ENCODE results near the gene MAGI2.

The MAGI2 gene

DNA sequence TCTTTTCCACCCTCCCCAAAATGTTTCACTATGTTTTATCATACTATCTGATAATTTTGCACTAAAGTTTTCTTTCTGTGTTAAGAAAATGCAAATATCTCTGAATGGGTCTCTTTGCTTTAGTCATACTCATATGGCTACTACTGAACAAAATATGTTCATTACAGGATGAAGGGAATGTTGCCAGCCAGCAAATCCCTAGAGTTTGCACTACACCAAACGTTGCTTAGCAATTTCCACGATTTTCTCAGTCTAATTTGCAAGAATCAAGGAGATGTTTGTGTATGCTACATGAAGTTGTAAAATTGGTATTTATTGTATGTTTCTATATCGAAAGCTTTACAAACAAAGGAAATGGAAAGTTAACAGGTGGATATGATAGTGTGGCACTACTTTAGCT, 10.6 kb upstream of the MAGI2 start:
- Histone ChIP-seq H3K9me3 (ENCODE audit: insufficient read depth, low read depth, low read length) (no peaks in the 10 kb centered on the region), H4K20me1 (ENCODE audit: insufficient read depth, low read length, poor library complexity, severe bottlenecking) (no peaks in the 10 kb centered on the region), H3K4me1 (ENCODE audit: insufficient read depth, low read length, poor library complexity, severe bottlenecking) (no peaks in the 10 kb centered on the region), H3K36me3 (ENCODE audit: insufficient read depth, low read length) (no peaks in the 10 kb centered on the region), H2AFZ (ENCODE audit: low read length) (no peak overlapping the region), H3K79me2 (ENCODE audit: insufficient read depth, low read length) (no peaks in the 10 kb centered on the region), H3K4me2 (ENCODE audit: low read depth, low read length, poor library complexity, severe bottlenecking) (no peak overlapping the region), H3K9ac (ENCODE audit: low read depth, low read length, poor library complexity, severe bottlenecking) (no peak overlapping the region), H3K27me3 (ENCODE audit: insufficient read depth, low read length, poor library complexity, severe bottlenecking) (no peaks in the 10 kb centered on the region), H3K9me2 (replicated peaks; ENCODE audit: low read depth, low read length) (no peaks in the 10 kb centered on the region), H3F3A (ENCODE audit: low read depth) (no peaks in the 10 kb centered on the region), H3K4me3 (ENCODE audit: low read length, poor library complexity, severe bottlenecking) (no peak overlapping the region)
- no peak for TF ChIP-seq EZH2phosphoT487 (IDR thresholded peaks at IDR 0.05; ENCODE audit: borderline replicate concordance)
- TF ChIP-seq, protein P1, sequence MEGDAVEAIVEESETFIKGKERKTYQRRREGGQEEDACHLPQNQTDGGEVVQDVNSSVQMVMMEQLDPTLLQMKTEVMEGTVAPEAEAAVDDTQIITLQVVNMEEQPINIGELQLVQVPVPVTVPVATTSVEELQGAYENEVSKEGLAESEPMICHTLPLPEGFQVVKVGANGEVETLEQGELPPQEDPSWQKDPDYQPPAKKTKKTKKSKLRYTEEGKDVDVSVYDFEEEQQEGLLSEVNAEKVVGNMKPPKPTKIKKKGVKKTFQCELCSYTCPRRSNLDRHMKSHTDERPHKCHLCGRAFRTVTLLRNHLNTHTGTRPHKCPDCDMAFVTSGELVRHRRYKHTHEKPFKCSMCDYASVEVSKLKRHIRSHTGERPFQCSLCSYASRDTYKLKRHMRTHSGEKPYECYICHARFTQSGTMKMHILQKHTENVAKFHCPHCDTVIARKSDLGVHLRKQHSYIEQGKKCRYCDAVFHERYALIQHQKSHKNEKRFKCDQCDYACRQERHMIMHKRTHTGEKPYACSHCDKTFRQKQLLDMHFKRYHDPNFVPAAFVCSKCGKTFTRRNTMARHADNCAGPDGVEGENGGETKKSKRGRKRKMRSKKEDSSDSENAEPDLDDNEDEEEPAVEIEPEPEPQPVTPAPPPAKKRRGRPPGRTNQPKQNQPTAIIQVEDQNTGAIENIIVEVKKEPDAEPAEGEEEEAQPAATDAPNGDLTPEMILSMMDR (conservative IDR thresholded peaks at IDR 0.05; ENCODE audit: low read length) = no peak

DNA sequence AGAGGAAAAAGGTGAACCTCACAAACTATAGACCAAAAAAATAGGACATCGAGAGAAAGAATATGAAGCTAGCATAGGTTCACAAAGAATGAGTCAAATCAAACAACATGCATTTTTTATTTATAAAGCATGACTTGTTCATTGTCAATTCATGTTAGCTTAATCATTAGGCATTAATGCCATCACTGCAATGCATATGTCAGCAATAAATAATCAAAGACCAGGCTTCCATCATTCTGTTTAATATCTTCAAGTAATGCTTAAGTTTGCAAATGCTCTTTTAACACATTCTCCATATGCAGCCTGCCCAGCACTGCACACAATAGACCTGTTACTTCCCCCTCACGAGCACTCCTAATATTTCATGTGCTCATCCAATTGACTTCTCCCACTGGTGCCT, 8.9 kb upstream of the MAGI2 start:
- H3K4me1 ChIP-seq (ENCODE audit: insufficient read depth, low read length, poor library complexity, severe bottlenecking) = no peaks in the 10 kb centered on the region
- no peaks in the 10 kb centered on the region for H4K20me1 ChIP-seq (ENCODE audit: insufficient read depth, low read length, poor library complexity, severe bottlenecking)
- no peak overlapping the region for H3K4me3 ChIP-seq (ENCODE audit: low read length, poor library complexity, severe bottlenecking)
- no peak overlapping the region for H2AFZ ChIP-seq (ENCODE audit: low read length)
- H3K9ac ChIP-seq (ENCODE audit: low read depth, low read length, poor library complexity, severe bottlenecking) = no peak overlapping the region
- no peaks in the 10 kb centered on the region for H3F3A ChIP-seq (ENCODE audit: low read depth)
- TF ChIP-seq, protein P1 (conservative IDR thresholded peaks at IDR 0.05; ENCODE audit: low read length) = no peak
- TF ChIP-seq EZH2phosphoT487 (IDR thresholded peaks at IDR 0.05; ENCODE audit: borderline replicate concordance) = no peak
- H3K36me3 ChIP-seq (ENCODE audit: insufficient read depth, low read length) = no peaks in the 10 kb centered on the region
- H3K9me3 ChIP-seq (ENCODE audit: insufficient read depth, low read depth, low read length) = no peaks in the 10 kb centered on the region
- no peaks in the 10 kb centered on the region for H3K9me2 ChIP-seq (replicated peaks; ENCODE audit: low read depth, low read length)
- H3K79me2 ChIP-seq (ENCODE audit: insufficient read depth, low read length) = no peaks in the 10 kb centered on the region
- no peak overlapping the region for H3K4me2 ChIP-seq (ENCODE audit: low read depth, low read length, poor library complexity, severe bottlenecking)
- H3K27me3 ChIP-seq (ENCODE audit: insufficient read depth, low read length, poor library complexity, severe bottlenecking) = no peaks in the 10 kb centered on the region

DNA sequence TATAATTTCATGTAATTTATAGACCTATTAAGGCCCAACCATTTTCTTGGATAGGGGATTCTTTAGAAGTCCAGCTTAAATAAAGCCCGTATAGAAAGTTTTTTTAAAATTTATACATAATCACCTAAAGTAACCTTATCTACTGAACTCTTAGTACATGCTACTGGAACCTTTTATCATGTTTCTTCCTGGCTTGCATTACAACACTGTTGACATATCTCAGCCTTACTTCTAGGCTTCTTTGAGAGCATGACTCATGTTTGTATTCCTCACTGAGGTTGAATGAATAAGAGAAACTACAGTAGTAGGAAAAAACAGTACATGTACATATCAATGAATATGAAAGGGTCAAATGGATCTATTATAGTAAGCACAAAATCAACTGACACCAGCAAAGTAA, 8.2 kb upstream of the MAGI2 start:
- TF ChIP-seq EZH2phosphoT487 (IDR thresholded peaks at IDR 0.05; ENCODE audit: borderline replicate concordance) = no peak
- TF ChIP-seq, protein P1 (conservative IDR thresholded peaks at IDR 0.05; ENCODE audit: low read length) = no peak
- Histone ChIP-seq H3K4me3 (ENCODE audit: low read length, poor library complexity, severe bottlenecking) (no peak overlapping the region), H3K36me3 (ENCODE audit: insufficient read depth, low read length) (no peaks in the 10 kb centered on the region), H4K20me1 (ENCODE audit: insufficient read depth, low read length, poor library complexity, severe bottlenecking) (no peaks in the 10 kb centered on the region), H2AFZ (ENCODE audit: low read length) (no peak overlapping the region), H3K9me3 (ENCODE audit: insufficient read depth, low read depth, low read length) (no peaks in the 10 kb centered on the region), H3K27me3 (ENCODE audit: insufficient read depth, low read length, poor library complexity, severe bottlenecking) (no peaks in the 10 kb centered on the region), H3K4me1 (ENCODE audit: insufficient read depth, low read length, poor library complexity, severe bottlenecking) (no peaks in the 10 kb centered on the region), H3K9ac (ENCODE audit: low read depth, low read length, poor library complexity, severe bottlenecking) (no peak overlapping the region), H3F3A (ENCODE audit: low read depth) (no peaks in the 10 kb centered on the region), H3K79me2 (ENCODE audit: insufficient read depth, low read length) (no peaks in the 10 kb centered on the region), H3K4me2 (ENCODE audit: low read depth, low read length, poor library complexity, severe bottlenecking) (no peak overlapping the region), H3K9me2 (replicated peaks; ENCODE audit: low read depth, low read length) (no peaks in the 10 kb centered on the region)

All from Loucy (cell line).